DOHH2 (cell line): ENCODE data around the gene BBS9.
"Not testable (repeated sequence)": the region's sequence is repeated elsewhere in the genome, so short reads cannot be mapped to it uniquely, and the experiment has no call there.

Experiments
- H3F3A ChIP-seq: fragments of 200-600 bp; sonication (generic), shearing (Covaris generic); 2 replicates; pipeline ENCODE4 v1.6.0; 2016; ENCODE audit warnings: antibody characterized with exemption, mild to moderate bottlenecking; ENCODE audit not compliant: control insufficient read depth, insufficient read depth
- H3K27ac ChIP-seq: fragments of 200-600 bp; sonication (generic); 2 replicates; pipeline ENCODE4 v1.5.1; 2014; ENCODE audit warnings: low read depth, mild to moderate bottlenecking, low read length, moderate library complexity
- H3K27me3 ChIP-seq: fragments of 200-600 bp; sonication (generic); 2 replicates; pipeline ENCODE4 v1.6.1; 2014; ENCODE audit warnings: mild to moderate bottlenecking, low read length, mixed read lengths; ENCODE audit not compliant: control insufficient read depth
- H3K36me3 ChIP-seq: fragments of 200-600 bp; sonication (generic); 2 replicates; pipeline ENCODE4 v1.6.1; 2014; ENCODE audit warnings: mild to moderate bottlenecking, low read length, moderate library complexity, mixed read lengths; ENCODE audit not compliant: control insufficient read depth
- H3K4me1 ChIP-seq: fragments of 200-600 bp; sonication (generic); 2 replicates; pipeline ENCODE4 v1.6.1; 2014; ENCODE audit warnings: mild to moderate bottlenecking, low read length, mixed read lengths; ENCODE audit not compliant: control insufficient read depth
- H3K4me2 ChIP-seq: fragments of 200-600 bp; sonication (generic); 2 replicates; pipeline ENCODE4 v1.6.0; 2014; ENCODE audit warnings: mild to moderate bottlenecking, low read length, moderate library complexity
- H3K4me3 ChIP-seq: fragments of 200-600 bp; sonication (generic); 2 replicates; pipeline ENCODE4 v1.5.1; 2014; ENCODE audit warnings: mild to moderate bottlenecking, low read length, mixed read lengths
- H3K79me2 ChIP-seq: fragments of 200-600 bp; sonication (generic); 2 replicates; pipeline ENCODE4 v1.6.1; 2014; ENCODE audit warnings: mild to moderate bottlenecking, low read length, mixed read lengths; ENCODE audit not compliant: control insufficient read depth
- H3K9me2 ChIP-seq: fragments of 200-600 bp; sonication (generic); replicated peaks from 2 replicates; pipeline ENCODE4 v1.6.1; 2014; ENCODE audit warnings: mild to moderate bottlenecking, low read length, mixed read lengths; ENCODE audit not compliant: control insufficient read depth
- H3K9me3 ChIP-seq: fragments of 200-600 bp; sonication (generic); 2 replicates; pipeline ENCODE4 v1.6.1; 2014; ENCODE audit warnings: antibody characterized with exemption, low read length, mixed read lengths; ENCODE audit not compliant: control insufficient read depth, insufficient read depth
- H4K20me1 ChIP-seq: fragments of 200-600 bp; sonication (generic); 2 replicates; pipeline ENCODE4 v1.6.0; 2014; ENCODE audit warnings: low read depth, mild to moderate bottlenecking, antibody characterized with exemption, low read length, moderate library complexity; ENCODE audit not compliant: control insufficient read depth, insufficient read depth
- CTCF ChIP-seq: fragments of 200-600 bp; sonication (generic); IDR thresholded peaks from one replicate; pipeline ENCODE4 v1.5.1; 2014; ENCODE audit warnings: antibody characterized with exemption, mild to moderate bottlenecking, low read depth, low read length; ENCODE audit not compliant: poor library complexity, severe bottlenecking
- EZH2phosphoT487 ChIP-seq: fragments of 200-600 bp; sonication (generic); IDR thresholded peaks from 2 replicates; pipeline ENCODE4 v1.6.1; 2017; ENCODE audit warnings: borderline replicate concordance, mild to moderate bottlenecking, antibody characterized with exemption, low read length, moderate library complexity, mixed read lengths

Gene BBS9

GRCh38 chr7:33300131-33300530 lies 170.8 kb downstream of the BBS9 start:
- Histone ChIP-seq H3K79me2 (no peaks in the 10 kb centered on the region), H3K9me3 (no peaks in the 10 kb centered on the region), H3K4me3 (no peak overlapping the region), H4K20me1 (no peaks in the 10 kb centered on the region), H3K9me2 (peaks cover 2% of the 10 kb centered on the region; the same call in 1 of the 2 replicates), H3K4me1 (no peaks in the 10 kb centered on the region), H3K36me3 (no peaks in the 10 kb centered on the region), H3F3A (no peaks in the 10 kb centered on the region), H3K27me3 (no peaks in the 10 kb centered on the region), H3K27ac (no peak overlapping the region), H3K4me2 (no peak overlapping the region)
- TF ChIP-seq CTCF: no peak
- no peak for TF ChIP-seq EZH2phosphoT487

GRCh38 chr7:33300742-33301141 lies 171.4 kb downstream of the BBS9 start:
- Histone ChIP-seq H3K4me3 (no peak overlapping the region), H3K4me1 (no peaks in the 10 kb centered on the region), H3K79me2 (no peaks in the 10 kb centered on the region), H3K36me3 (no peaks in the 10 kb centered on the region), H3K27ac (no peak overlapping the region), H3F3A (no peaks in the 10 kb centered on the region), H3K27me3 (no peaks in the 10 kb centered on the region), H3K9me3 (no peaks in the 10 kb centered on the region), H3K9me2 (peaks cover 2% of the 10 kb centered on the region; the same call in 1 of the 2 replicates), H3K4me2 (no peak overlapping the region), H4K20me1 (no peaks in the 10 kb centered on the region)
- no peak for TF ChIP-seq EZH2phosphoT487
- TF ChIP-seq CTCF: no peak

GRCh38 chr7:33303978-33304557 lies 174.7 kb downstream of the BBS9 start:
- H3K4me2 ChIP-seq, H3K27me3 ChIP-seq, H3K79me2 ChIP-seq, H3K4me1 ChIP-seq, H3K36me3 ChIP-seq, H3K27ac ChIP-seq, H3K4me3 ChIP-seq, H4K20me1 ChIP-seq, H3K9me2 ChIP-seq, H3K9me3 ChIP-seq, H3F3A ChIP-seq: not testable (repeated sequence)

- H3K4me2 ChIP-seq: no peak overlapping the region
- TF ChIP-seq EZH2phosphoT487 (no peak), CTCF (no peak)
- H4K20me1 ChIP-seq: no peaks in the 10 kb centered on the region
- no peaks in the 10 kb centered on the region for H3K9me3 ChIP-seq
- no peaks in the 10 kb centered on the region for H3F3A ChIP-seq
- no peaks in the 10 kb centered on the region for H3K9me2 ChIP-seq
- no peaks in the 10 kb centered on the region for H3K27me3 ChIP-seq
- H3K4me3 ChIP-seq: no peak overlapping the region
- H3K79me2 ChIP-seq: no peaks in the 10 kb centered on the region
- no peaks in the 10 kb centered on the region for H3K4me1 ChIP-seq
- no peaks in the 10 kb centered on the region for H3K36me3 ChIP-seq
- no peak overlapping the region for H3K27ac ChIP-seq
These were observed 177.8 kb downstream of the BBS9 start for GRCh38 chr7:33307205-33307604.
